ENCODE measurements around the gene CDH5. TPM values are rescaled to one million over a fixed set of nuclear protein-coding genes. Genes with fewer than 3 reads are reported as not detected.
A peak's percentile ranks its signal among the peaks of the same experiment; 100 is the strongest.

Gene CDH5
- total RNA-seq, 1 experiment from 2014 or later: 0.26 TPM

- Histone ChIP-seq H3K27ac (ENCODE audit: low read depth, low read length, poor library complexity, severe bottlenecking) (no peak overlapping the region), H3K4me1 (ENCODE audit: insufficient read depth, low read length, poor library complexity, severe bottlenecking) (no peaks in the 10 kb centered on the region), H3K36me3 (ENCODE audit: insufficient read depth, low read length, poor library complexity, severe bottlenecking) (no peaks in the 10 kb centered on the region), H3K27me3 (replicated peaks; ENCODE audit: insufficient read depth, low read depth, low read length, poor library complexity) (no peaks in the 10 kb centered on the region), H3K4me3 (ENCODE audit: low read depth, low read length, poor library complexity, severe bottlenecking) (no peak overlapping the region), H3K9me3 (ENCODE audit: low read depth, low read length, poor library complexity, severe bottlenecking) (no peaks in the 10 kb centered on the region)
- no TSS peak for BruUV-seq (replicated peaks)
- intact Hi-C loops (cut with micrococcal nuclease; ENCODE audit: unreplicated experiment): no loop called here
- TF ChIP-seq EZH2 (IDR thresholded peaks at IDR 0.05; ENCODE audit: borderline replicate concordance, low read depth, low read length, poor library complexity, severe bottlenecking): no peak
- no peak for TF ChIP-seq CTCF (conservative IDR thresholded peaks at IDR 0.05; ENCODE audit: low read depth, low read length)
- no peak for DNase-seq (ENCODE audit: low spot score)
- ChIA-PET POLR2A (ENCODE audit: low non-redundant PET) (no interaction called here), CTCF (interaction anchor here (0.5 kb wide), 1 partner anchor 18 kb away, joined by 4 read pairs; no protein-coding TSS in a partner anchor)
Measured at GRCh38 chr16:66322174-66322573, 44.3 kb upstream of the CDH5 start.

GRCh38 chr16:66324815-66325515, 41.5 kb upstream of the CDH5 start:
- intact Hi-C loops (cut with micrococcal nuclease; ENCODE audit: unreplicated experiment): no loop called here
- no peaks in the 10 kb centered on the region for H3K9me3 ChIP-seq (ENCODE audit: low read depth, low read length, poor library complexity, severe bottlenecking)
- no peaks in the 10 kb centered on the region for H3K27me3 ChIP-seq (replicated peaks; ENCODE audit: insufficient read depth, low read depth, low read length, poor library complexity)
- CTCF ChIA-PET: no interaction called here
- DNase-seq (ENCODE audit: low spot score): peak; percentile 59
- POLR2A ChIA-PET (ENCODE audit: low non-redundant PET): no interaction called here
- H3K4me3 ChIP-seq (ENCODE audit: low read depth, low read length, poor library complexity, severe bottlenecking): no peak overlapping the region
- TF ChIP-seq CTCF (conservative IDR thresholded peaks at IDR 0.05; ENCODE audit: low read depth, low read length): peak; percentile 59
- no peak for TF ChIP-seq EZH2 (IDR thresholded peaks at IDR 0.05; ENCODE audit: borderline replicate concordance, low read depth, low read length, poor library complexity, severe bottlenecking)
- H3K36me3 ChIP-seq (ENCODE audit: insufficient read depth, low read length, poor library complexity, severe bottlenecking): no peaks in the 10 kb centered on the region
- no TSS peak for BruUV-seq (replicated peaks)
- H3K27ac ChIP-seq (ENCODE audit: low read depth, low read length, poor library complexity, severe bottlenecking): no peak overlapping the region
- no peaks in the 10 kb centered on the region for H3K4me1 ChIP-seq (ENCODE audit: insufficient read depth, low read length, poor library complexity, severe bottlenecking)

GRCh38 chr16:66325717-66326376, 40.6 kb upstream of the CDH5 start:
- H3K4me3 ChIP-seq (ENCODE audit: low read depth, low read length, poor library complexity, severe bottlenecking): no peak overlapping the region
- H3K4me1 ChIP-seq (ENCODE audit: insufficient read depth, low read length, poor library complexity, severe bottlenecking): no peaks in the 10 kb centered on the region
- no peaks in the 10 kb centered on the region for H3K36me3 ChIP-seq (ENCODE audit: insufficient read depth, low read length, poor library complexity, severe bottlenecking)
- no peaks in the 10 kb centered on the region for H3K9me3 ChIP-seq (ENCODE audit: low read depth, low read length, poor library complexity, severe bottlenecking)
- POLR2A ChIA-PET (ENCODE audit: low non-redundant PET): no interaction called here
- no peak for DNase-seq (ENCODE audit: low spot score)
- intact Hi-C loops (cut with micrococcal nuclease; ENCODE audit: unreplicated experiment): no loop called here
- no peak for TF ChIP-seq CTCF (conservative IDR thresholded peaks at IDR 0.05; ENCODE audit: low read depth, low read length)
- TF ChIP-seq EZH2 (IDR thresholded peaks at IDR 0.05; ENCODE audit: borderline replicate concordance, low read depth, low read length, poor library complexity, severe bottlenecking): no peak
- no peak overlapping the region for H3K27ac ChIP-seq (ENCODE audit: low read depth, low read length, poor library complexity, severe bottlenecking)
- CTCF ChIA-PET: no interaction called here
- BruUV-seq (replicated peaks): no TSS peak
- no peaks in the 10 kb centered on the region for H3K27me3 ChIP-seq (replicated peaks; ENCODE audit: insufficient read depth, low read depth, low read length, poor library complexity)

All from A673 (cell line).